ENCODE measurements around the gene PKNOX1. TPM values are rescaled to one million over a fixed set of nuclear protein-coding genes. Genes with fewer than 3 reads are reported as not detected.
"Not testable (repeated sequence)": the region's sequence is repeated elsewhere in the genome, so short reads cannot be mapped to it uniquely, and the experiment has no call there.

The PKNOX1 gene
- total and polyA plus RNA-seq, 5 donors from 2014 or later = 13.0 to 22.6 (median 17.1) TPM

- H3K9me3 Mint-ChIP-seq = peaks cover 0 to 2% (median 0%) of the 10 kb centered on the region in 7 donors
Observed at GRCh38 chr21:42941696-42942085, 32.7 kb upstream of the PKNOX1 start.

GRCh38 chr21:42942244-42942643 lies 32.1 kb upstream of the PKNOX1 start:
- no peak for ATAC-seq (ENCODE audit: low read depth in 2 of 2)
- H3K36me3 Mint-ChIP-seq = no peaks in the 10 kb centered on the region
- H3K27ac Mint-ChIP-seq = no peak overlapping the region
- Histone ChIP-seq H3K27ac (ENCODE audit: insufficient read depth, low read length, poor library complexity, severe bottlenecking) (no peak overlapping the region), H3K9me3 (ENCODE audit: control insufficient read depth in 2 of 2, low read length in 2 of 2) (no peaks in the 10 kb centered on the region), H3K36me3 (ENCODE audit: control insufficient read depth, insufficient read depth, low read length) (no peaks in the 10 kb centered on the region), H3K27me3 (ENCODE audit: control insufficient read depth, insufficient read depth, low read length) (no peaks in the 10 kb centered on the region), H3K4me1 (ENCODE audit: control insufficient read depth, insufficient read depth, low read length, poor library complexity, severe bottlenecking) (no peaks in the 10 kb centered on the region), H3K4me3 (ENCODE audit: low read depth, low read length) (no peak overlapping the region)
- H3K4me3 Mint-ChIP-seq = no peak overlapping the region
- H3K4me1 Mint-ChIP-seq = no peaks in the 10 kb centered on the region
- H3K27me3 Mint-ChIP-seq = peaks cover 11% of the 10 kb centered on the region
- H3K9me3 Mint-ChIP-seq = peaks cover 0 to 2% (median 0%) of the 10 kb centered on the region in 7 donors
- DNase-seq = no peak

More at GRCh38 chr21:42941696-42942085, 32.7 kb upstream of the PKNOX1 start:
- H3K4me3 ChIP-seq (ENCODE audit: low read depth, low read length) = no peak overlapping the region
- Mint-ChIP-seq H3K27ac (no peak overlapping the region), H3K4me3 (no peak overlapping the region), H3K36me3 (no peaks in the 10 kb centered on the region), H3K4me1 (no peaks in the 10 kb centered on the region), H3K27me3 (peaks cover 7% of the 10 kb centered on the region)
- ATAC-seq (ENCODE audit: low read depth in 2 of 2) = no peak
- no peaks in the 10 kb centered on the region for H3K4me1 ChIP-seq (ENCODE audit: control insufficient read depth, insufficient read depth, low read length, poor library complexity, severe bottlenecking)
- no peaks in the 10 kb centered on the region for H3K36me3 ChIP-seq (ENCODE audit: control insufficient read depth, insufficient read depth, low read length)
- no peak overlapping the region for H3K27ac ChIP-seq (ENCODE audit: insufficient read depth, low read length, poor library complexity, severe bottlenecking)
- DNase-seq = no peak
- no peaks in the 10 kb centered on the region for H3K27me3 ChIP-seq (ENCODE audit: control insufficient read depth, insufficient read depth, low read length)
- H3K9me3 ChIP-seq (ENCODE audit: control insufficient read depth in 2 of 2, low read length in 2 of 2) = no peaks in the 10 kb centered on the region

GRCh38 chr21:42949094-42949755 lies 25.1 kb upstream of the PKNOX1 start:
- peak overlapping the region; percentile 13 to 73 (median 54) for H3K27ac Mint-ChIP-seq
- H3K4me1 ChIP-seq (ENCODE audit: control insufficient read depth, insufficient read depth, low read length, poor library complexity, severe bottlenecking); H3K4me3 ChIP-seq (ENCODE audit: low read depth, low read length); H3K36me3 Mint-ChIP-seq; DNase-seq; H3K36me3 ChIP-seq (ENCODE audit: control insufficient read depth, insufficient read depth, low read length); H3K9me3 ChIP-seq (ENCODE audit: control insufficient read depth in 2 of 2, low read length in 2 of 2); H3K27ac ChIP-seq (ENCODE audit: insufficient read depth, low read length, poor library complexity, severe bottlenecking); H3K4me1 Mint-ChIP-seq; ATAC-seq (ENCODE audit: low read depth in 2 of 2); H3K9me3 Mint-ChIP-seq; H3K27me3 ChIP-seq (ENCODE audit: control insufficient read depth, insufficient read depth, low read length): not testable (repeated sequence)
- H3K4me3 Mint-ChIP-seq = peak overlapping the region in 1 of 4 donors; percentile 76
- H3K27me3 Mint-ChIP-seq = peaks cover 15% of the 10 kb centered on the region

- H3K4me3 ChIP-seq (ENCODE audit: low read depth, low read length); H3K9me3 Mint-ChIP-seq; H3K36me3 Mint-ChIP-seq; H3K27ac ChIP-seq (ENCODE audit: insufficient read depth, low read length, poor library complexity, severe bottlenecking); H3K27me3 ChIP-seq (ENCODE audit: control insufficient read depth, insufficient read depth, low read length); H3K36me3 ChIP-seq (ENCODE audit: control insufficient read depth, insufficient read depth, low read length); H3K9me3 ChIP-seq (ENCODE audit: control insufficient read depth in 2 of 2, low read length in 2 of 2); H3K27ac Mint-ChIP-seq; H3K4me3 Mint-ChIP-seq; ATAC-seq (ENCODE audit: low read depth in 2 of 2); H3K4me1 ChIP-seq (ENCODE audit: control insufficient read depth, insufficient read depth, low read length, poor library complexity, severe bottlenecking); DNase-seq; H3K4me1 Mint-ChIP-seq: not testable (repeated sequence)
- H3K27me3 Mint-ChIP-seq = peaks cover 16% of the 10 kb centered on the region
Observed at GRCh38 chr21:42951193-42951592, 23.2 kb upstream of the PKNOX1 start.

- peaks cover 4% of the 10 kb centered on the region for H3K27me3 Mint-ChIP-seq
- no peak overlapping the region for H3K27ac Mint-ChIP-seq
- no peaks in the 10 kb centered on the region for H3K9me3 Mint-ChIP-seq
- H3K27ac ChIP-seq (ENCODE audit: insufficient read depth, low read length, poor library complexity, severe bottlenecking) = no peak overlapping the region
- peaks cover 5% of the 10 kb centered on the region for H3K4me1 ChIP-seq (ENCODE audit: control insufficient read depth, insufficient read depth, low read length, poor library complexity, severe bottlenecking)
- H3K9me3 ChIP-seq (ENCODE audit: control insufficient read depth in 2 of 2, low read length in 2 of 2) = no peaks in the 10 kb centered on the region
- peak; percentile 96 to 98 for ATAC-seq (ENCODE audit: low read depth in 2 of 2)
- H3K27me3 ChIP-seq (ENCODE audit: control insufficient read depth, insufficient read depth, low read length) = no peaks in the 10 kb centered on the region
- no peaks in the 10 kb centered on the region for H3K36me3 ChIP-seq (ENCODE audit: control insufficient read depth, insufficient read depth, low read length)
- no peak for DNase-seq
- peaks cover 0 to 6% (median 2%) of the 10 kb centered on the region in 4 donors for H3K4me1 Mint-ChIP-seq
- no peak overlapping the region for H3K4me3 ChIP-seq (ENCODE audit: low read depth, low read length)
- no peaks in the 10 kb centered on the region for H3K36me3 Mint-ChIP-seq
- no peak overlapping the region for H3K4me3 Mint-ChIP-seq
Observed at GRCh38 chr21:42956824-42957630, 17.3 kb upstream of the PKNOX1 start.

- not testable (repeated sequence) for H3K36me3 ChIP-seq (ENCODE audit: control insufficient read depth, insufficient read depth, low read length); H3K36me3 Mint-ChIP-seq; H3K27ac Mint-ChIP-seq; ATAC-seq (ENCODE audit: low read depth in 2 of 2); H3K4me1 Mint-ChIP-seq; H3K27me3 ChIP-seq (ENCODE audit: control insufficient read depth, insufficient read depth, low read length); H3K9me3 ChIP-seq (ENCODE audit: control insufficient read depth in 2 of 2, low read length in 2 of 2); H3K9me3 Mint-ChIP-seq; H3K27ac ChIP-seq (ENCODE audit: insufficient read depth, low read length, poor library complexity, severe bottlenecking); H3K4me1 ChIP-seq (ENCODE audit: control insufficient read depth, insufficient read depth, low read length, poor library complexity, severe bottlenecking); DNase-seq; H3K4me3 Mint-ChIP-seq; H3K27me3 Mint-ChIP-seq; H3K4me3 ChIP-seq (ENCODE audit: low read depth, low read length)
Observed at GRCh38 chr21:42958122-42958521, 16.2 kb upstream of the PKNOX1 start.

GRCh38 chr21:42959728-42960127 lies 14.6 kb upstream of the PKNOX1 start:
- Mint-ChIP-seq H3K36me3 (no peaks in the 10 kb centered on the region), H3K4me3 (no peak overlapping the region), H3K27ac (no peak overlapping the region), H3K9me3 (no peaks in the 10 kb centered on the region), H3K4me1 (peaks cover 0 to 6% (median 2%) of the 10 kb centered on the region in 4 donors), H3K27me3 (no peaks in the 10 kb centered on the region)
- Histone ChIP-seq H3K27ac (ENCODE audit: insufficient read depth, low read length, poor library complexity, severe bottlenecking) (no peak overlapping the region), H3K27me3 (ENCODE audit: control insufficient read depth, insufficient read depth, low read length) (no peaks in the 10 kb centered on the region), H3K36me3 (ENCODE audit: control insufficient read depth, insufficient read depth, low read length) (no peaks in the 10 kb centered on the region), H3K9me3 (ENCODE audit: control insufficient read depth in 2 of 2, low read length in 2 of 2) (no peaks in the 10 kb centered on the region), H3K4me1 (ENCODE audit: control insufficient read depth, insufficient read depth, low read length, poor library complexity, severe bottlenecking) (peaks cover 5% of the 10 kb centered on the region), H3K4me3 (ENCODE audit: low read depth, low read length) (no peak overlapping the region)
- no peak for DNase-seq
- no peak for ATAC-seq (ENCODE audit: low read depth in 2 of 2)

Data from CD4-positive, CD25-positive, alpha-beta regulatory T cell (primary cell).